IMR-90 (cell line): Measurements from ENCODE around the gene DCUN1D5. TPM values are rescaled to one million over a fixed set of nuclear protein-coding genes. Genes with fewer than 3 reads are reported as not detected.

Experiments
- ATAC-seq: fragments of 200-7000 bp; cut with Tn5 transposase; 2 replicates; pipeline ENCODE4 v1.9.1; 2020; ENCODE audit warnings: low read depth, mild to moderate bottlenecking, moderate library complexity
- Bru-seq: library from RNA; stranded (reverse); fragments of 400-500 nt; gene quantifications from one replicate; lab custom pipeline; 2021; lab: Mats Ljungman, UMichigan
- BruChase-seq, 2 experiments: library from RNA; stranded (reverse); fragments of 400-500 nt; gene quantifications; one replicate each; lab custom pipeline; 2021; lab: Mats Ljungman, UMichigan
- BruUV-seq: library from RNA; stranded (reverse); fragments of 400-500 nt; replicated peaks from 2 replicates; lab custom pipeline; 2021; lab: Mats Ljungman, UMichigan
- CTCF ChIA-PET: fragments of 300-600 bp; formaldehyde crosslinking; extraction: SDS; loops from one replicate; lab custom pipeline; 2021; ENCODE audit warnings: antibody characterized with exemption; lab: Yijun Ruan, JAX
- POLR2A ChIA-PET: fragments of 300-600 bp; sonication (Branson Sonifier 250); formaldehyde crosslinking; loops from one replicate; lab custom pipeline; 2022; ENCODE audit warnings: antibody characterized with exemption; ENCODE audit not compliant: unreplicated experiment; lab: Charles Lee
- DNase-seq: peaks from one replicate; pipeline ENCODE4 v3.0.0; 2013
- H2AFZ ChIP-seq: replicated peaks from 2 replicates; pipeline ENCODE3; 2013; ENCODE audit warnings: low read length, mild to moderate bottlenecking; ENCODE audit not compliant: poor library complexity
- H2AK5ac ChIP-seq: 2 replicates; pipeline ENCODE4 v1.6.1; 2013; ENCODE audit warnings: low read depth, low read length, inconsistent platforms
- H2AK9ac ChIP-seq: replicated peaks from 2 replicates; pipeline ENCODE3; 2013; ENCODE audit warnings: mild to moderate bottlenecking, low read depth, low read length, moderate library complexity; ENCODE audit not compliant: poor library complexity
- H2BK120ac ChIP-seq: 2 replicates; pipeline ENCODE4 v1.6.1; 2013; ENCODE audit warnings: low read depth, low read length, inconsistent platforms
- H2BK15ac ChIP-seq: 3 replicates; pipeline ENCODE4 v1.6.1; 2013; ENCODE audit warnings: low read depth, low read length, inconsistent platforms
- H2BK20ac ChIP-seq: 2 replicates; pipeline ENCODE4 v1.6.1; 2013; ENCODE audit warnings: low read depth, mild to moderate bottlenecking, inconsistent platforms, low read length, moderate library complexity
- H2BK5ac ChIP-seq: 2 replicates; pipeline ENCODE4 v1.6.1; 2013; ENCODE audit warnings: mild to moderate bottlenecking, low read depth, low read length, inconsistent platforms; ENCODE audit not compliant: poor library complexity, severe bottlenecking
- H3K14ac ChIP-seq: replicated peaks from 2 replicates; pipeline ENCODE4 v1.6.1; 2013; ENCODE audit warnings: low read depth, low read length, inconsistent platforms
- H3K18ac ChIP-seq: 2 replicates; pipeline ENCODE4 v1.6.1; 2013; ENCODE audit warnings: low read depth, low read length, control low read depth
- H3K23ac ChIP-seq: 2 replicates; pipeline ENCODE4 v1.6.1; 2013; ENCODE audit warnings: low read depth, low read length, inconsistent platforms
- H3K27ac ChIP-seq: 2 replicates; pipeline ENCODE4 v1.5.1; 2013; ENCODE audit warnings: mild to moderate bottlenecking, control low read depth, low read length; ENCODE audit not compliant: insufficient read depth
- H3K27me3 ChIP-seq: 2 replicates; pipeline ENCODE4 v1.6.1; 2013; ENCODE audit warnings: low read length; ENCODE audit not compliant: control insufficient read depth, insufficient read depth
- H3K36me3 ChIP-seq: 2 replicates; pipeline ENCODE4 v1.6.1; 2013; ENCODE audit warnings: low read length, mixed read lengths; ENCODE audit not compliant: control insufficient read depth, insufficient read depth
- H3K4ac ChIP-seq: 2 replicates; pipeline ENCODE4 v1.6.1; 2013; ENCODE audit warnings: low read depth, low read length, inconsistent platforms
- H3K4me1 ChIP-seq: 2 replicates; pipeline ENCODE4 v1.6.1; 2013; ENCODE audit warnings: low read length, mixed read lengths; ENCODE audit not compliant: control insufficient read depth, insufficient read depth
- H3K4me2 ChIP-seq: 2 replicates; pipeline ENCODE4 v1.6.1; 2013; ENCODE audit warnings: low read depth, mild to moderate bottlenecking, control low read depth, low read length, moderate library complexity
- H3K4me3 ChIP-seq: 2 replicates; pipeline ENCODE4 v1.5.1; 2013; ENCODE audit warnings: low read depth, mild to moderate bottlenecking, control low read depth, low read length, moderate library complexity; ENCODE audit not compliant: insufficient read depth
- H3K56ac ChIP-seq: 2 replicates; pipeline ENCODE4 v1.6.1; 2013; ENCODE audit warnings: low read length, inconsistent platforms; ENCODE audit not compliant: insufficient read depth; ENCODE audit errors: extremely low read depth
- H3K79me1 ChIP-seq, 2 experiments: 2 replicates each; pipeline ENCODE4 v1.6.1; 2013; ENCODE audit warnings: low read length in 2 of 2, inconsistent platforms in 1 of 2, low read depth in 1 of 2
- H3K9ac ChIP-seq: 2 replicates; pipeline ENCODE4 v1.6.1; 2013; ENCODE audit warnings: low read depth, low read length, control low read depth
- H3K9me1 ChIP-seq: 2 replicates; pipeline ENCODE4 v1.6.1; 2013; ENCODE audit warnings: low read length, inconsistent platforms; ENCODE audit not compliant: insufficient read depth
- H3K9me3 ChIP-seq: 2 replicates; pipeline ENCODE4 v1.6.1; 2013; ENCODE audit warnings: low read length; ENCODE audit not compliant: control insufficient read depth, insufficient read depth
- H4K20me1 ChIP-seq: 2 replicates; pipeline ENCODE4 v1.6.1; 2013; ENCODE audit warnings: low read length, inconsistent platforms; ENCODE audit not compliant: insufficient read depth
- H4K5ac ChIP-seq: 2 replicates; pipeline ENCODE4 v1.6.1; 2013; ENCODE audit warnings: mild to moderate bottlenecking, low read depth, low read length, control low read depth
- H4K8ac ChIP-seq, 2 experiments: 2 replicates each; pipeline ENCODE4 v1.6.1; 2013; ENCODE audit warnings: low read depth in 2 of 2, low read length in 2 of 2, control low read depth in 1 of 2, inconsistent platforms in 1 of 2
- H4K91ac ChIP-seq: 2 replicates; pipeline ENCODE4 v1.6.1; 2013; ENCODE audit warnings: low read depth, low read length, inconsistent platforms; ENCODE audit not compliant: insufficient read depth
- BHLHE40 ChIP-seq: fragments of 150-350 bp; IDR thresholded peaks from 2 replicates; pipeline ENCODE4 v1.6.1; 2016; ENCODE audit warnings: mild to moderate bottlenecking, low read depth, low read length
- CEBPB ChIP-seq: IDR thresholded peaks from 2 replicates; pipeline ENCODE4 v1.6.1; 2012; ENCODE audit warnings: low read depth, low read length, improper control_type of control experiment
- FOS ChIP-seq: fragments of 150-350 bp; IDR thresholded peaks from 2 replicates; pipeline ENCODE4 v1.6.1; 2016; ENCODE audit warnings: low read depth, low read length
- MXI1 ChIP-seq: IDR thresholded peaks from 2 replicates; pipeline ENCODE4 v1.6.1; 2012; ENCODE audit warnings: low read depth, mild to moderate bottlenecking, low read length, moderate library complexity, borderline replicate concordance
- POLR2A ChIP-seq: IDR thresholded peaks from 2 replicates; pipeline ENCODE4 v1.6.1; 2012; ENCODE audit warnings: mild to moderate bottlenecking, low read depth, low read length
- WGBS, 2 experiments: methylation state at CpG; one replicate each; pipeline versions ENCODE4 v1.1.5 to v1.1.7; 2013; ENCODE audit warnings: missing lambda C conversion rate in 2 of 2; ENCODE audit not compliant: insufficient read length in 1 of 2; ENCODE audit errors: extremely low coverage in 2 of 2; 5-methylcytosine and 5-hydroxymethylcytosine counted together
- dilution Hi-C: fragments of 300-500 bp; cut with HindIII; formaldehyde crosslinking; loops from one replicate; pipeline ENCODE4 v1.14.3; 2018; ENCODE audit warnings: low sequenced_read_pairs; ENCODE audit not compliant: unreplicated experiment
- in situ Hi-C: fragments of 300-500 bp; cut with MboI; formaldehyde crosslinking; loops from 3 replicates; pipeline ENCODE4 v1.14.3; 2019; ENCODE audit warnings: low sequenced_read_pairs, inconsistent platforms, mixed read lengths
- intact Hi-C: fragments of 100-400 bp; cut with micrococcal nuclease; formaldehyde crosslinking; loops from 2 replicates; pipeline ENCODE4 v1.10.0; 2022
- long read RNA-seq: library from polyadenylated mRNA; unstranded; transcript quantifications from one replicate; pipeline ENCODE4 v2.0.0, GENCODE V29; 2021; ENCODE audit not compliant: unreplicated experiment
- polyA plus RNA-seq, 3 experiments: library from polyadenylated mRNA; depleted of rRNA; stranded (reverse); fragments of >200 nt; gene quantifications; 2 replicates each; pipeline ENCODE4 v1.2.3, GENCODE V29; 2012; ENCODE audit warnings: low replicate concordance in 1 of 3
- total RNA-seq: library from RNA; depleted of rRNA; stranded (reverse); fragments of >200 nt; gene quantifications from 2 replicates; pipeline ENCODE4 v1.2.3, GENCODE V29; 2012; rRNA removed

Gene DCUN1D5
- total RNA-seq (58.3 and 69.4 TPM in 2 replicates), polyA plus RNA-seq (2012; rRNA removed) (46.8 and 47.8 TPM in 2 replicates), Bru-seq, nascent RNA (percentile 83 among the genes with signal in this experiment), BruChase-seq, experiment 1, labeled RNA remaining after a 6-hour chase (percentile 74 among the genes with signal in this experiment), BruChase-seq, experiment 2, labeled RNA remaining after a 2-hour chase (percentile 82 among the genes with signal in this experiment)
- polyA plus RNA-seq (2012; cell fraction: cytosol; rRNA removed): 53.6 and 73.5 TPM in 2 replicates
- polyA plus RNA-seq (2012; cell fraction: nucleus; rRNA removed; ENCODE audit: low replicate concordance): 17.6 and 26.5 TPM in 2 replicates
- long read RNA-seq, transcript DCUN1D5-201 (8 exons, 1,337 nt): major isoform, 50 of 70 reads
- long read RNA-seq, partial matches to known transcripts: 2 of 70 reads
- long read RNA-seq, other reads (novel, unspliced or antisense): 16 of 70 reads

DNA sequence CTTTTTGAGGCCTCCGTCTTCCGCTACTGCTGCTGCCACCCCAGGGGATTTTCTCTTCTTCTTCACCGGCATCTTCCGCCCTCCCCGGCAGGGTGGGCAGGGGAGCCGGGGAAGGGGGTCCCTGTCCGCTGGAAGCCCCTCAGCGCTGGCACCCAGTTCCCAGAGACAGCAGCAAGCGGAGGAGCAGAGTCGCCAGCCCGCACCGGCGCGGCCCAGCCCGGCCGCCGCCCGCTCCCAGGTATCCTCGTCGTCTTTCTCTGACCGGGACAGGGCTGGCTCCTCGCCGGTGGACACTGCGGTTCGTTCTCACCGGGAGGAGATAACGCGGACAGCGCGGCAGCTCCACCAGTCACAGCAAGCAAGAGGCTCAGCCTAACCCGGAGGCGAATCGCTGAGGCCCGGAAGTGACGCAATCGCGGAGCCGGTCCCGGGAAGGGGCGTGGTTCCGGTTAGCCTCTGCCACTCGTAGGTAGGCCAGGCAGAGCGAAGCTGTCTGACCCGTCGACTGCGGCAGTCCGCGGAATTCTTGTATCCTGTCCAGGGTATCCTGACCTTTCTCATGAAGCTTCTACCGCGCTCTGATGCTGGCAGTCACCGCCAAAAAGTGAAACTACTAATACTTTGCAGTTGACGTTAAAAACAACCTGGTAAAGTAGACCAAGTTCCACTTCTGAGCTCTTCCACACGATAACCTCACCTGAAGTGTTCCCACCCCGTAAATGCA is at the start of gene DCUN1D5:
Gene DCUN1D5, minus strand, starts transcription at position 360 of the 724 bp plus-strand sequence. Its CDS starts 288 bp downstream, at position 72.
- ChIA-PET CTCF (interaction anchor here (0.5 to 2.9 kb wide), 3 partner anchors 11 to 1038 kb away, joined by 3 to 10 read pairs (median 4); partner anchors contain the start of gene DYNC2H1), POLR2A (interaction anchor here (0.6 to 1.1 kb wide), 4 partner anchors 8 to 983 kb away, joined by 3 read pairs; no protein-coding TSS in a partner anchor)
- H3K27me3 ChIP-seq: peaks cover 3% of the 10 kb centered on the region
- peak within 1 kb of the TSS; percentile 78 for H3K18ac ChIP-seq
- H3K56ac ChIP-seq: peak within 1 kb of the TSS; percentile 56; the same call in 1 of the 2 replicates
- H4K20me1 ChIP-seq: peaks cover 3% of the 10 kb centered on the region; the same call in 1 of the 2 replicates
- ATAC-seq (peak; percentile 97), DNase-seq (peak; percentile 94)
- peaks cover 3 to 30% of the 10 kb centered on the region in 2 experiments; a peak in 3 of 4 replicates for H3K79me1 ChIP-seq
- H3K9me1 ChIP-seq: peaks cover 3% of the 10 kb centered on the region; the same call in 1 of the 2 replicates
- H3K9me3 ChIP-seq: no peaks in the 10 kb centered on the region
- H3K4me1 ChIP-seq: no peaks in the 10 kb centered on the region
- H4K8ac ChIP-seq: peak within 1 kb of the TSS; percentile 79 to 99
- peak within 1 kb of the TSS; percentile 95 for H2AFZ ChIP-seq
- H3K9ac ChIP-seq: peak within 1 kb of the TSS; percentile 89
- H4K5ac ChIP-seq: peak within 1 kb of the TSS; percentile 97
- H2AK5ac ChIP-seq: peak within 1 kb of the TSS; percentile 69
- no peak within 1 kb of the TSS for H2BK15ac ChIP-seq
- dilution Hi-C loops: no loop called here
- BruUV-seq: no TSS peak
- peak within 1 kb of the TSS; percentile 70 for H2BK5ac ChIP-seq
- H3K27ac ChIP-seq: peak within 1 kb of the TSS; percentile 76
- peaks cover 2% of the 10 kb centered on the region; the same call in 1 of the 2 replicates for H3K36me3 ChIP-seq
- peak within 1 kb of the TSS; percentile 71 for H3K23ac ChIP-seq
- H3K4me2 ChIP-seq: peak within 1 kb of the TSS; percentile 100
- 0 out of 2 replicates have a peak within 1 kb of the TSS, but pooled peaks have one; percentile 28 for H2BK20ac ChIP-seq
- in situ Hi-C loops: no loop called here
- peak within 1 kb of the TSS; percentile 81 for H4K91ac ChIP-seq
- peak within 1 kb of the TSS; percentile 90 for H3K14ac ChIP-seq
- peak within 1 kb of the TSS; percentile 64 for H3K4me3 ChIP-seq
- peak within 1 kb of the TSS; percentile 88 for H2AK9ac ChIP-seq
- TF ChIP-seq CEBPB (peak; percentile 100), POLR2A (peak; percentile 92), MXI1 (peak; percentile 85; the same call in 1 of the 2 replicates), BHLHE40 (no peak), FOS (no peak)
- intact Hi-C loops: no loop called here
- H2BK120ac ChIP-seq: peak within 1 kb of the TSS; percentile 17; the same call in 1 of the 2 replicates
- WGBS, 2 experiments: 0% methylated on average over 35 of the region's 54 CpGs; no CpG with 5 or more reads in 1 of the 2 experiments
- peak within 1 kb of the TSS; percentile 92 for H3K4ac ChIP-seq
